ENCODE measurements around the gene ATP2B2. TPM values are rescaled to one million over a fixed set of nuclear protein-coding genes. Genes with fewer than 3 reads are reported as not detected.

The ATP2B2 gene
- total RNA-seq, 1 donor from 2014 or later = 0.06 TPM

DNA sequence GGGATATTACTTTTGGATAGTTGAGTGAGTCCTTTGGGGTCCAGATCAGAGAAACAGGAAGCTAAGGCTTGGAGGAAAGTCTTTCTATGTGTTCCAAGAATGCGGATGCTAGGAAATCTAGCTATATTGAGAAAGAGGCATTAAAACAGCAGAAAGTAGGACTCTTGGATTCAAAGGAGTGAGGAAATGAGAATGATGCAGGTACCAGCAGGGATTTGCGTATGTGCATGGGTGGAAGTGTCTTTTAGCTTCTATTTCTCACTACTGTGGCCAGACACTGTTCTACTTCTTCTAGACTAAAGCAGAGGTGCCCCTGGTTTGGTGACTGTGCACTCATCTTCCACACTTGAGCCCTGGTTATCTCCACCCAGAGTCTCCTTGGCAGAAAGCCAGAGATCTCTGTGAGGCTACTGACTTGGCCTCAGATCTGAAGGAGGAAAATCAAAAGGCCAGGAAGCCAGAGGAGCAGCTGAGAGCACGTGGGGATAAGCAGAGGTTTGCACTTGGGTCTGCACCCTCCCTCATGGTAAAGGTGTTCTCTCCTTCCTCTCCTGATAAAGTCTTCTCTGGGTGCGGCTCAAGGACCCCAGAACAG, 44.3 kb downstream of the ATP2B2 start:
- ATAC-seq (no peak), DNase-seq (no peak)
- Histone ChIP-seq H3K4me3 (no peak overlapping the region), H3K36me3 (no peaks in the 10 kb centered on the region), H3K27me3 (no peaks in the 10 kb centered on the region), H3K4me1 (no peaks in the 10 kb centered on the region), H3K9me3 (no peaks in the 10 kb centered on the region), H3K27ac (no peak overlapping the region)
- TF ChIP-seq, protein P1, sequence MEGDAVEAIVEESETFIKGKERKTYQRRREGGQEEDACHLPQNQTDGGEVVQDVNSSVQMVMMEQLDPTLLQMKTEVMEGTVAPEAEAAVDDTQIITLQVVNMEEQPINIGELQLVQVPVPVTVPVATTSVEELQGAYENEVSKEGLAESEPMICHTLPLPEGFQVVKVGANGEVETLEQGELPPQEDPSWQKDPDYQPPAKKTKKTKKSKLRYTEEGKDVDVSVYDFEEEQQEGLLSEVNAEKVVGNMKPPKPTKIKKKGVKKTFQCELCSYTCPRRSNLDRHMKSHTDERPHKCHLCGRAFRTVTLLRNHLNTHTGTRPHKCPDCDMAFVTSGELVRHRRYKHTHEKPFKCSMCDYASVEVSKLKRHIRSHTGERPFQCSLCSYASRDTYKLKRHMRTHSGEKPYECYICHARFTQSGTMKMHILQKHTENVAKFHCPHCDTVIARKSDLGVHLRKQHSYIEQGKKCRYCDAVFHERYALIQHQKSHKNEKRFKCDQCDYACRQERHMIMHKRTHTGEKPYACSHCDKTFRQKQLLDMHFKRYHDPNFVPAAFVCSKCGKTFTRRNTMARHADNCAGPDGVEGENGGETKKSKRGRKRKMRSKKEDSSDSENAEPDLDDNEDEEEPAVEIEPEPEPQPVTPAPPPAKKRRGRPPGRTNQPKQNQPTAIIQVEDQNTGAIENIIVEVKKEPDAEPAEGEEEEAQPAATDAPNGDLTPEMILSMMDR (IDR thresholded peaks at IDR 0.05) = no peak
- intact Hi-C loops (cut with DNase I) = no loop called here

DNA sequence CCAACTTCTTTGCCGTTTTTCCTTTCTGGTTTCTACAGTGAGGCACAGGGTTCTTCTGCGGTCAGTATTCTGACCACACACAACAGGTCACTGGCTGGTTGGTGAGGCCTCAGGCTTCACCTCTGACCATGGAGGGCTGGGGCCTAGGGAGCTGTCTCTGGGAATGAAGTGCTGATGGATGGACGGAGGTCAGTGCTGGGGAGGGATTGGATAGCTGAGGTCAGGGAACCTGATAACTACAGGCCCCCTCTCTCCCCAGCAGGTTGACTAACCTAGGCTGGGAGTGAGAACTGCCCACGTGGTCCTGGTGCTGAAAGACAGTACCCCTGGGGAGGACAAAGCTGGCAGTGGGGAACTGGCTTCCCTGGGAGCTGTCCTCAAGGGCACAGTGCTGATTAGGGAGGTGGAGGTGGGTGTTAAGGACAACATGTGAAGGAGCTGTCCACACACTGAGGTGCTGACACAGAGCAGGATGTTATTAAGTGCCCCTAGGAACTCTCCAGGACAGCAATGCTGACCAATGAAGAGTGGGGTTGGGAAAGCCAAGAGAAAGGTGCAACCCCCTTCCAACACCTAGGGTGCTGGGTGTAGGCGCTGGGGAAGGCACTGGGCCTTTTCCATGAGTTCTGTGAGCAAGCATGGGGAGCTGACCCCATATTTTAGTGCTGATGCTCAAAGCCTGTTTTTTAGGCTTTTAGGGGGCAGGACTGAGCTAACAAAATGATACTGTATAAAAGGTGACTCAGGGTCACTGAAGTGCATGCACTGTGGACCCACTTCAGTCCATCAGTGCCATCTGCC, 45.2 kb downstream of the ATP2B2 start:
- Histone ChIP-seq H3K27ac (no peak overlapping the region), H3K27me3 (no peaks in the 10 kb centered on the region), H3K4me3 (no peak overlapping the region), H3K4me1 (no peaks in the 10 kb centered on the region), H3K36me3 (no peaks in the 10 kb centered on the region), H3K9me3 (no peaks in the 10 kb centered on the region)
- TF ChIP-seq, protein P1 (IDR thresholded peaks at IDR 0.05) = no peak
- no peak for DNase-seq
- peak; percentile 66 for ATAC-seq
- intact Hi-C loops (cut with DNase I) = no loop called here

DNA sequence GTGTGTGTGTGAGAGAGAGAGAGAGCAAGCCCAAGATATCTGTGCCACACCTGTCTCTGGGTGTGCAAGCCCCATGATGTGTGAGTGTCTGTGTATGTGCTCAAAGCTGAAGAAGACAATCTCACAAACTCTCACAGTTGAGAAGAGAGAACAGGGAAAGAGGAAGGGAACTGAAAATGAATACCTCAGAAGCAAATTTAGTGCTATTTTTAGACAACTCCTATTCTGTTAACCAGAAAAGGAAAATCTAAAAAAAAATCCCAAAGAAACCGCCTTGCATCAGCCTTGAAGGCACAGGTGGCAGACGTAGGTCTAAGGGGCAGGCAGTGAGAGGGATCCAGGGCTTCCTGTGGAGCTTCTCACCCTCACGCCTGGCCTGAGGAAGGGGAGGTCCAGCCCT, 47.8 kb downstream of the ATP2B2 start:
- H3K4me1 ChIP-seq = no peaks in the 10 kb centered on the region
- TF ChIP-seq, protein P1 (IDR thresholded peaks at IDR 0.05) = no peak
- H3K9me3 ChIP-seq = no peaks in the 10 kb centered on the region
- DNase-seq (no peak), ATAC-seq (no peak)
- H3K27ac ChIP-seq = no peak overlapping the region
- H3K4me3 ChIP-seq = no peak overlapping the region
- peaks cover 6% of the 10 kb centered on the region for H3K27me3 ChIP-seq
- intact Hi-C loops (cut with DNase I) = no loop called here
- H3K36me3 ChIP-seq = no peaks in the 10 kb centered on the region

DNA sequence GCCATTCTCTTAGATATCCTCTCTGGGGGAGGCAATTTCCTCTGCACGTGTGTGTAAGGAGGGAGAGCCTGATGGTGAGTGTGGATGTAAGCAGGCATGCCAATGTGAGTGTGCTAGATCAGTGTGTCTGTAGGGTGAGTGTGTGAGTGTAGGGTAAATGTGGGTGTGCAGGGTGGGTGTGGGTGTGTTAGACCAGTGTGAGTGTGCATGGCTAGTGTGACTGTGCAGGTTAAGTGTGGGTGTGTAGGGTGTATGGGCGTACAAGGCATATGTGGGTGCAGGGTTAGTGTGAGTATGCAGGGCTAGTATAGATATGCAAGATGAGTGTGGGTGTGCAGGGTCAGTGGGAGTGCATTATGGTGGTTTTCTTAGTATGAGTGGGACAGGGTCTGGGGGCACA, 48.4 kb downstream of the ATP2B2 start:
- Histone ChIP-seq H3K27me3 (peaks cover 11% of the 10 kb centered on the region), H3K36me3 (no peaks in the 10 kb centered on the region), H3K27ac (no peak overlapping the region), H3K4me1 (no peaks in the 10 kb centered on the region), H3K4me3 (no peak overlapping the region), H3K9me3 (no peaks in the 10 kb centered on the region)
- intact Hi-C loops (cut with DNase I) = no loop called here
- DNase-seq = no peak
- TF ChIP-seq, protein P1 (IDR thresholded peaks at IDR 0.05) = no peak
- no peak for ATAC-seq

DNA sequence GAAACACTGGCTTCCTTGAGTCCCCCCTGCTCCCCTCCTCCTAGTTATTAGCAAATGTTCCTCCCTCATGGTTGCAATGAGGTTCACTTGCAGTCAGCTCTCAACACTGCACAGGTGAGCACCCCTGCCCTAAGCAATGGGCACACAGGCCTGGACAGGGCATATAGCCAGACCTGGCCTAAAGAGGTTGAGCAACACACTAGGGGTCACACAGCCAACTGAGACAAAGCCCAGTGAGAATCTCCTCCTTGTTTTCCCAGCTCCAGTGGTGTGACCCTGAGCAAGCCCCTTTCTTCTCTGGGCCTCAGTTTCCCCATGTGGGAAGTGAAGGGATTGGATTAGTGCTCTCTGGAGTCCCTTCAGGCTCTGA, 49.9 kb downstream of the ATP2B2 start:
- Histone ChIP-seq H3K36me3 (no peaks in the 10 kb centered on the region), H3K27ac (no peak overlapping the region), H3K27me3 (peaks cover 11% of the 10 kb centered on the region), H3K4me1 (no peaks in the 10 kb centered on the region), H3K9me3 (no peaks in the 10 kb centered on the region), H3K4me3 (no peak overlapping the region)
- TF ChIP-seq, protein P1 (IDR thresholded peaks at IDR 0.05) = no peak
- ATAC-seq = no peak
- DNase-seq = no peak
- intact Hi-C loops (cut with DNase I) = no loop called here

All from upper lobe of right lung (tissue), 1 donor.